Epithelial cell of proximal tubule (primary cell): ENCODE data around the gene KLK14. TPM values are rescaled to one million over a fixed set of nuclear protein-coding genes. Genes with fewer than 3 reads are reported as not detected.

ENCODE experiments used
- DNase-seq: peaks from one replicate; pipeline ENCODE4 v3.0.0-alpha.2; 2011; ENCODE audit warnings: low read depth
- H3K4me3 ChIP-seq: 2 replicates; pipeline ENCODE4 v1.5.1; 2011; ENCODE audit warnings: low read depth, mild to moderate bottlenecking, low read length
- total RNA-seq: library from RNA; depleted of rRNA; stranded (reverse); fragments of >200 nt; gene quantifications from 2 replicates; pipeline ENCODE4 v1.2.3, GENCODE V29; 2015
- TF ChIP-seq, protein P1 (sequence below): conservative IDR thresholded peaks from 2 replicates; pipeline ENCODE4 v1.5.1; 2012; ENCODE audit warnings: low read depth, mild to moderate bottlenecking, low read length

The KLK14 gene
- total RNA-seq, 1 donor from 2014 or later, result 0.17 TPM

DNA sequence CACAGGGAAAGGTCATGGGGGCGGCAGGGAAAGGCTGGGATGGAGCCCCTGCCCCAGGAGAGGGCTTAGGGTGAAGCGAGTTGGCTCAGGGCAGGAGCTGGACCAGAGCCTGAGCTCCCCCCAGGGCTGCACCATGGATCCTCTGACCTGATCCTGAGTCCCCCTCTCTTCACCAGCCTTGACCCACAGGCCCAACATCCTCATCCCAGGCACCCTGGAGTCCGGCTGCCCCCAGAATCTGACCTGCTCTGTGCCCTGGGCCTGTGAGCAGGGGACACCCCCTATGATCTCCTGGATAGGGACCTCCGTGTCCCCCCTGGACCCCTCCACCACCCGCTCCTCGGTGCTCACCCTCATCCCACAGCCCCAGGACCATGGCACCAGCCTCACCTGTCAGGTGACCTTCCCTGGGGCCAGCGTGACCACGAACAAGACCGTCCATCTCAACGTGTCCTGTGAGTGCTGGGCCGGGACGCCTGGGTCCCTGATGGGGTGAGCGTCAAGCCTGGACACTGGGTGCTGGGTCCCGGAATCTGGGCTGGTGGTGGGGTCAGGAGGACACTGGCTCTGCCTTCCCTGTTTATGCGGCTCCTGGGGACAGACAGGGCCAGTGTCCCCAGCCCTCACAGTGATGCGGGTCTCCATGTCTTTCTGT is 42.9 kb upstream of the KLK14 start:
- DNase-seq, result no peak
- TF ChIP-seq, protein P1, sequence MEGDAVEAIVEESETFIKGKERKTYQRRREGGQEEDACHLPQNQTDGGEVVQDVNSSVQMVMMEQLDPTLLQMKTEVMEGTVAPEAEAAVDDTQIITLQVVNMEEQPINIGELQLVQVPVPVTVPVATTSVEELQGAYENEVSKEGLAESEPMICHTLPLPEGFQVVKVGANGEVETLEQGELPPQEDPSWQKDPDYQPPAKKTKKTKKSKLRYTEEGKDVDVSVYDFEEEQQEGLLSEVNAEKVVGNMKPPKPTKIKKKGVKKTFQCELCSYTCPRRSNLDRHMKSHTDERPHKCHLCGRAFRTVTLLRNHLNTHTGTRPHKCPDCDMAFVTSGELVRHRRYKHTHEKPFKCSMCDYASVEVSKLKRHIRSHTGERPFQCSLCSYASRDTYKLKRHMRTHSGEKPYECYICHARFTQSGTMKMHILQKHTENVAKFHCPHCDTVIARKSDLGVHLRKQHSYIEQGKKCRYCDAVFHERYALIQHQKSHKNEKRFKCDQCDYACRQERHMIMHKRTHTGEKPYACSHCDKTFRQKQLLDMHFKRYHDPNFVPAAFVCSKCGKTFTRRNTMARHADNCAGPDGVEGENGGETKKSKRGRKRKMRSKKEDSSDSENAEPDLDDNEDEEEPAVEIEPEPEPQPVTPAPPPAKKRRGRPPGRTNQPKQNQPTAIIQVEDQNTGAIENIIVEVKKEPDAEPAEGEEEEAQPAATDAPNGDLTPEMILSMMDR, result no peak
- no peak overlapping the region for H3K4me3 ChIP-seq

DNA sequence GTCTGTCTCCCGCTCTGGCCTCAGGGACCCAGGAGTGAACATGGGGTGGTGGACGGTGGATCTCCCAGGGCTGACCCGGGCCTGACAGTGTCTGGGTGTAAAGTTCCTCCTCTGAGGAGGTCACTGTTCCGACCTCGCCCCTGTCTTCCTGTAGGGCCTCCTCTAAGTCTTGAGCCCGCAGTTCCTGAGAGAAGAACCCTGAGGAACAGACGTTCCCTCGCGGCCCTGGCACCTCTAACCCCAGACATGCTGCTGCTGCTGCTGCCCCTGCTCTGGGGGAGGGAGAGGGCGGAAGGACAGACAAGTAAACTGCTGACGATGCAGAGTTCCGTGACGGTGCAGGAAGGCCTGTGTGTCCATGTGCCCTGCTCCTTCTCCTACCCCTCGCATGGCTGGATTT is 42.0 kb upstream of the KLK14 start, which contains the start of gene SIGLEC9:
Gene SIGLEC9 (plus strand): TSS at position 178 of the 400 bp plus-strand sequence. CDS start 69 bp downstream, at position 247.
- DNase-seq, result no peak
- TF ChIP-seq, protein P1, result no peak
- no peak within 1 kb of the TSS for H3K4me3 ChIP-seq

DNA sequence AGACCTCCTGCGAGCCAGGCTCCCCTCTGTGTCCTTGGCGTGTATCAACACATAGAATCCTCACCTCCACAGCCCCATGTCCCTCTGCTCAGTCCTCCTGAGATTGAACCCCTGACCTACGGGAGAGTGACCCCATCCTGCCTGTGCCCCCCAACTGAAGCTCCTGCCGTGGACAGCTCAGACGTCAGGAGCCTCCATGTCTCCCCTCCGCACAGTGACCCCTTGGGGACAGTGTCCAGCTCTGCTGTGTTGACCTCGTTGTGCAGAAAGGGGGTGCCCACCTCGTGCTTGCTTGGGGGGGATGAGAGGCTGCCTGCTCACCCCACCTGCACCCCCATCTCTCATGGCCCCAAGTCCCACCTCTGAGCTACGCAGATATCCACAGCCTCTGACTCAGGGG is 41.5 kb upstream of the KLK14 start:
- H3K4me3 ChIP-seq, result no peak overlapping the region
- no peak for DNase-seq
- TF ChIP-seq, protein P1, result no peak

DNA sequence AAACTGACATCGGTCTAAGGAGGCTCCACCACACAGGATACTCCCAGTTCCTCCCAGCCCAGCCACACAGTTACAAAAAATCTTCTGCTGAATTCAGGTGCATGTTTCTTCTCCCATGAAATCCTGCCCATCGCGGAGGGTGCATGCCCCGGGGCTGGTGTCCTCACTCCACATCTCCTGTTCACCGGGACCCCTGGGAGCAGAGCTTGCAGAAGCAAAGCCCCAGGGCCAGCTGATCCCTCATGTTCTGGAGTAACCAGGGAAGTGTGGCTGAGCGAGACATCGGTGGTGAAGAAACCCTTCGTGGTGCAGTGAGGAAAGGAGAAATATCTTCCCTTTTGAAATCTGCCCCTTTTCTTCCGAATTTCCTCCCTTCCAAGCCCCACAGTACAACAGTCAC is 41.1 kb upstream of the KLK14 start:
- DNase-seq, result no peak
- no peak overlapping the region for H3K4me3 ChIP-seq
- TF ChIP-seq, protein P1, result no peak

DNA sequence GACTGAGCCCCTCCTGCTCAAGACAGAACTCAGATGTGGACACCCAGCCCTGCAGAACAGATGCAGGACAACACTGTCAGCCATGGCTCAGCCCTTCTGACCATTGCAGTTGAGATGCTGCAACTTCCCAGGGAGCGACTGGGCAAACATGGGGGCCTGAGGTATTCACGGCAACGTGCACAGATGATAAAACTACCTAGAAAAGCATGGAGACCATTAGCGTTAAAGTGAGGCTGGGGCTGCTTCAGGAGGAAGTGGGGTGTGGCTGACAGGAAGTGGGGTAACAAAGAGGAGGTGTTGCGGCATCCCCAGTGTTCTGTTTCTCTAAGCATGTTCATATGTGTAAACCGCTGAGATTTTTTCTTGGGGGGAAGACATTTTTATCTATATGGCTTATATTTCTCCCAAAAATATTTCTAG is 40.7 kb upstream of the KLK14 start:
- no peak overlapping the region for H3K4me3 ChIP-seq
- DNase-seq, result no peak
- TF ChIP-seq, protein P1, result no peak

DNA sequence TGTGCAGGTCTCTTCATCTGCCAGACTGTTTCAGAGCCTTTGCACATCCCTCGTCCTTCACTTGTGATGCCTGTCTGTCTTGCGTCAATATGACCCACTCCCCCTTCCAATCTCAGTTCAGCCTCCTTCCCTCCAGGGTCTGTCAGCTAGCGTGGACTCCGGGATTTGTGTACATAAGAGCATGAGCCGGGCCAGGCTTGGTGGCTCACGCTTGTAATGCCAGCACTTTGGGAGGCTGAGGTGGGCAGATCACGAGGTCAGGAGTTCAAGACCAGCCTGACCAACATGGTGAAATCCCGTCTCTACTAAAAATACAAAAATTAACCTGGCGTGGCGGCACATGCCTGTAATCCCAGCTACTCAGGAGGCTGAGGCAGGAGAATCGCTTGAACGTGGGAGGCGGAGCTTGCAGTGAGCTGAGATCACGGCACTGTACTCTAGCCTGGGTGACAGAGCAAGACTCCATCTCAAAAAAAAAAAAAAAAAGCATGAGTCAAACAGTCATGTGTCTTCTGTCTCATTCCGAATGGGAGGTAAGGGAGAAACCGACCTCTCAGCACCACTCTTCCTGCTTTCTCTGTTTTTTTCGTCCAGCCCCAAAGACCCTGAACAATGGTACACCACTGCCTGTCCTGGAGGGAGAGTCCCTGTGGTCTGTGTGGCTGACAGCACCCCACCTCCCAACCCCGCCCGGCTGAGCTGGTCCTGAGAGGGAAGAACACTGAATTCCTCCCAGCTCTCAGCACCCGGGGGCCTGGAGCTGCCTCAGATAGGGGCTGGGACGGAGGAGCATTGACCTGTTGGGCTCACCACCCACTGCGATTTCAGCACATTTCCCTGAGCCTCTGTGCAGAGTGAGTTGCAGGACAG is 39.7 kb upstream of the KLK14 start:
- TF ChIP-seq, protein P1, result no peak
- no peak for DNase-seq

More for the DNA sequence above, 39.7 kb upstream of the KLK14 start:
- no peak overlapping the region for H3K4me3 ChIP-seq
